Esophagus mucosa (tissue), 1 donor: Measurements from ENCODE around the gene ZCCHC14. TPM values are rescaled to one million over a fixed set of nuclear protein-coding genes. Genes with fewer than 3 reads are reported as not detected.
"Not testable (repeated sequence)": the region's sequence is repeated elsewhere in the genome, so short reads cannot be mapped to it uniquely, and the experiment has no call there.

ENCODE experiments used
- ATAC-seq: fragments of 200-7000 bp; cut with Tn5 transposase; one replicate; pipeline ENCODE4 v1.9.1; 2020
- total RNA-seq: library from RNA; stranded (reverse); gene quantifications from one replicate; pipeline ENCODE4 v1.2.4, GENCODE V29; 2023
- donor health status: DM: yes; HTN: yes; CAD: no.

The ZCCHC14 gene
- total RNA-seq, 1 donor from 2014 or later = 11.4 TPM

- ATAC-seq = not testable (repeated sequence)
These were observed 30.8 kb upstream of the ZCCHC14 start for GRCh38 chr16:87523605-87524004.

GRCh38 chr16:87521764-87522163, 28.9 kb upstream of the ZCCHC14 start:
- not testable (repeated sequence) for ATAC-seq

DNA sequence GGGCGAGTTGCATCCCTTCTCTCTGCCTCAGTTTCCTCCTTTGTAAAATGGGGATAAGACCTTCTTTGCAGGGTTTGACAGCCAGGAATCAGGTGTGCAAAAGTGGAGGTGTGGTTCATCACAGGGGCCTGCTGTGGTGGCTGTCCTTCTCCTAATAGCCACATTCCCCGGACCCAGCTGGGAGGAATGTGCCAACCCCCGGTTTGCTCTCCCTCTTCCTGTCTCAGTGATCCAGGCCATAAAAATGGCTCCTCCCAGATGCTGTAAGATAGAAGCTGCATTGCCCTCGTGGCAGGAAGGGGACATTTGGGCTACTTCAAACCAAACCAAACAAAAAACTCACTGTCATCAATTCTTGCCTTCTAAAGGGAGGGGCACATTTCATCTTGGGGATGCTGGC, 26.3 kb upstream of the ZCCHC14 start:
- ATAC-seq = not testable (repeated sequence)

- ATAC-seq = peak; percentile 85
These were observed 25.7 kb upstream of the ZCCHC14 start for GRCh38 chr16:87518430-87519051.

DNA sequence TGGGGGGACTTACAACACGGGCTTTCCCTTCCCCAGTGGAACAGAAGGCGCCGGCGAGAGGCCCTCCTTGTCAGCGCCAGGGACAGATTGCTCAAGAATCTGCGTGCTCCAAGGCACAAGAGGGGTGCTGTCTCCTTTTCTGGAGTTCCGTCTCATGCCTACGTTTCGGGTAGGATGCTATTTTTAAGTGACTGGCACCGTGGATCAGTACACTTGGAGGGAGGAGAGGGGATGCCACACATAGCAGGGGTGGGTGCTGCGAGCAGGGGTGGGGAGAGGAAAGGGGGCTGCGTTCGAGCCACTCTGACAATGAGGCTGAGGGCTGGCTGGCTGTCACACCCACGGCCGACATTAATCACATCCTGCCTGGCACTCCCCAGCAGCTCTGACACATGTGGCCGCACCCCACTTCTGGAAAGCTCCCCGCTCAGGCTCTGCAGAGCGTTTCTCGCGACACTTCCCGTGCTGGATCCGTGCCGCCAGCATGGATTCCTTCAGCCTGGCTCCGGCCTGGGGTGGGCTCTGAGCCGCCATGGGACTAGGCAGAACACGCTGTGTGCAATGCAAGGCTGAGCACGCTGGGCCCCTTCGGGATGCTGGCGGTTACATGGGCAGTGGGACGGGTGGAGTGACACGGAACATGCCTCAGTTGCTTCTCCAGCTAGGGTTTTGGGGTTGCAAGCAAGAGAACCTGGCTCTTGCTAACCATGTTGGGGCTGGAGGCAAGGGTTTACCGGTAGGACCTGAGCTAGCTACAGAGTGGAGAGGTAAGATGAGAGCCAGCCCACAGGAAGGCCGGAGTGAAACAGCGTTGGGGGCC, 25.0 kb upstream of the ZCCHC14 start:
- peak; percentile 96 for ATAC-seq

DNA sequence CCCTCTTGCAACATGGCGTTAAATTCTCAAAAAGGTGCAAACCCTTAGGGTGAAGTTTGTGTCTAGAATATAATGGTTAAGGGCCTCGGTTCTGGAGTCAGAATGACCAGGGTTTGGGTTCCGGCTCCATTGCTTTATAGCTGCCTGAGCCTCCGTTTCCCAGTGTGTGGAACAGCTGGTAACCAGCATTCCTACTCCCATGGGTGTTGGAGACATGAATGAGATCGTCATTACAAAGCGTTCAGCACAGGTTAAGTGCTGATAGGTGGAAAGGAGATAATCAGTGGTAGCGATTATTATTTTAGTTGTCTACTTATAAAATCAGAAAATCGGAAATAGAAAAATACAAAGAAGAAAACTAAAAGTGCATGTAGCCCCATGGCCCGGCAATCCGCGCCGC, 23.5 kb upstream of the ZCCHC14 start:
- ATAC-seq = no peak

DNA sequence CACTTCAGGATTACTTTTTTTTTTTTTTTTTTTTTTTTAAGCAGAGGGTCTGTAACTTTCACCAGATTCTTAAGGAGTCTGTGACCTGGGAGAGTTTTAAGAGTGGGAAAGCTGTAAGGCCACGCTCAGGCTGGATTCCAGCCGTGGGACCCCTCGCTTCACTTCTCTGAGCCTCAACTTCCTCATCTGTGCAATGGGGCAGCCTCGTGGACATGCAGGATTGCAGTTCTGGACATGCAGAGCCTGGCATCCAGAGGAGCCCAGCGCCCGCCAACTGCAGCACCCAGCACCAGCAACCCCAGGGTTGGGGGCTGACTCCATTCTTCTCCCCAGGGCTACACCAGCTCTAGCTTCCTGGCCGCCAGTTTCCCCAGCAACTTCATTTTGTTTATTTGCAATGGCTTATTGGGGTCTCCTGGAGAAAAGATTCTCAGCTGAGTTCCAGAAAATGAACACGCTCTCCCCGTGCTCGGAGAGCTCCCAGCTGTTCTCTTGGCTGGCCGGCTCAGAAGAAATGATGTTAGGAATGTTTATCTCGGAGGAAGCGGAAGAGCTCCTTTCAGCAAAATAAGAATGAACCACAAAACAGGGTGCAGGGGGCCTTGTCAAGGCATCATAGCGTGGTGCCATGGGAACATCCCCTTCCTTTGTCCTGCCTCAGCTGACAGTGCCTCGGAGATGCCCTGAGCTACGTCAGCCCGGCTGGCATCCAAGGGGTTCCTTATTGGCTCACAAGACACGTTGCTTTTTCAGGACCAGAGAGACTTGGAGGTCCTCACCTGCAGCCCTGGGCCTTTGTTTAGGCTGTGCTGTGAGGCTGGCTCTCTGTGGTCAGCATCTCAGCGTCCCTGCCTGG, 22.9 kb upstream of the ZCCHC14 start:
- ATAC-seq = no peak

DNA sequence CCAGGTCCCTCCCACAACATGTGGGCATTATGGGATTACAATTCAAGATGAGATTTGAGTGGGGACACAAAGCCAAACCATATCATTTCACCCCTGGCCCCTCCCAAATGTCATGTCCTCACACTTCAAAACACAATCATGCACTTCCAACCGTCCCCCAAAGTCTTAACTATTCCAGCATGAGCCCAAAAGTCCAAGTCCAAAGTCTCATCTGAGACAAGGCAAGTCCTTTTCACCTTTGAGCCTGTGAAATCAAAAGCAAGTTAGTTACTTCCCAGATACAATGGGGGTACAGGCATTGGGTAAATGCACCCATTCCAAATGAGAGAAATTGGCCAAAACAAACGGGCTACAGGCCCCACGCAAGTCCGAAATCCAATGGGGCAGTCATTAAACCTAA, 17.0 kb upstream of the ZCCHC14 start:
- not testable (repeated sequence) for ATAC-seq

DNA sequence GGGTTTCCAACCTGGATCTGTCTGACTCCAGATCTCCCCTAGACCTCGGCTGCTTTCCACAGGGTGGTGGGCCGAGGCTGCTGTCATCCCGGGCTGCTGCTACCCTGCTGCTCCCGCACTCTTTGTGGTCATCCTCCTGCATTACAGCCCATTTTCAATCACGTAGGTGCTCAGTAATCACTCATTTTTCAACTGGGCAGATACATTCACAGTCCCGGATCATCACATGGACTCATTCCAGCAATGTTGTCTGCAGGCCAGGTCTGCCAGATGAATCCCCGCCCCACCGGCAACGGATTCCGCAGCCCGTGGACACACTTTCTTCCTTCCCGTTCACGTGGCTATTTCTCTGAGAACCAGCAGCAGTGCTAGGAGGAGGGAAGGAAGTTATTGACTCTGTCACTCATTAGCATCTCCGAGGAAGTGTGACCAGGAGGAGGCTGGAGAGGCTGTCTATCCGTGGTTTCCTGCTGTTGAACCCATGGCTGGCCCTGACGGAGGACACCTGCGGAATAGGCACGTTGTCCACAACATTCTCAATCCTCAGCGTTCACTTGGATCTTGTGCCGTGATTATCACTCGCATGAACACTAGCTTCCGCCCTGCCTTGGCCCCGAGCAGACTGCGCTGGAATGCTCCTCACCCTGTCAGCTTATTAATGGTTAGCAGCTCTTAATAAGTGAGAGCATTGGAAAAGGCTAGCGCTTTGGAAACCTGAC, 14.7 kb upstream of the ZCCHC14 start:
- no peak for ATAC-seq

DNA sequence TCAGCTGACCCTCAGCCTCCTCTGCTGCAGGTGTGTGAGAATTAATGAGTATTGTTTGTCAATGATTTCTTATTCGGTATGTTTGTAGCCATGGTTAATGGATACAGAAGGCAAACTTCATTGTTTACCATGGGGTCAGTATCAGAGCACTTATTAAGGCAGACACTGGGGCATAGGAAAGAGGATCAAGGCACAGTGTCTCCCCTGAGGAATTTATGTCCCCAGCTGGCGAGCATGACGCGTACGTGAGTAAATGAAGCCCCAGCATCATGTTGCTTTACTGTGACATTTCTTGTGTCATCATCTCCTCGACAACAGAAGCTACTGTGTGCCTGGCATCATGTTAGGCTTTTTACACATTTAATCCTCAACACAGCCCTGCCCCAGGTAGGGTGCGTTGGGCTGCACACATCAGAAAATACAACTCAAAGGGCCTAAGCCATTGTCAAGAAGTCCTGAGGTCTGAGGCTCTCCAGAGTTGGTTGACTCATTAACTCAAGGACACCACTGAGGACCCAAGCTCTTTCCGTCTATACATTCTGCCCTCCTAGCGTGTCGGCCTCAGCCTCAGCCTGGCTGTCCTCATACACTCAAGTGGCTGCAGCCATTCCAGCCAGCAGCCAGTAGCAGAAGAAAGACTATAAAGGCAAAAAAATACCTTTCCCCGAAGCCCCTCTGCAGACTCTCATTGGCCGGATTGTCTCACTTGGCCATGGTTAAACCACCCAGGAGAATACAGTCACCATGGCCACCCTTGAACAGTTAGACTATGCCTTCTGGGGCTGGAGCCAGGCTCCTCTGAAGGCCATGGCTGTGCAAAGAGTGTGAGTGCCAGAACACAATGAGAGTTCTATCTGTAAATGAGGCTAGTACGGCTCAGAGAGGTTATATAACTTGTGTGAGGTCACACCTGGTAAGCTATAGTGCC, 13.9 kb upstream of the ZCCHC14 start:
- no peak for ATAC-seq

DNA sequence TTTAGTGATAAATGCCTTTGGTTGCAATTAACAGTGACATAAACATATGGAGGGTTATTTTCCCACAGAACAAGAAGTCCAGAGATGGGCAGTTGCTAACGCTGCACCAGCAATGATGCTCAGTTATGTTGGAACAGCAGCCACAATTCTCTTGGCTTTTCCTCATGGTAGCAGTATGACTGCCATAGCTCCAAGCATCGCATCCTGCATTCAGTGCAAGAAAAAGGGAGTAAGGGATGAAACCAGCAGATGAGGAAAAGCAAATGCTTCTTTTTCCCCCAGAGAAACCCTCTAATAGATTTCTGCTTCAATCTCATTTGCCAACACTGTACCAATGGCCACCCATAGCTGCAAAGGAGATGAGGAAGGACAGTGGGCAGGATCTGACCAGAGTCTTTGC, 13.0 kb upstream of the ZCCHC14 start:
- no peak for ATAC-seq

DNA sequence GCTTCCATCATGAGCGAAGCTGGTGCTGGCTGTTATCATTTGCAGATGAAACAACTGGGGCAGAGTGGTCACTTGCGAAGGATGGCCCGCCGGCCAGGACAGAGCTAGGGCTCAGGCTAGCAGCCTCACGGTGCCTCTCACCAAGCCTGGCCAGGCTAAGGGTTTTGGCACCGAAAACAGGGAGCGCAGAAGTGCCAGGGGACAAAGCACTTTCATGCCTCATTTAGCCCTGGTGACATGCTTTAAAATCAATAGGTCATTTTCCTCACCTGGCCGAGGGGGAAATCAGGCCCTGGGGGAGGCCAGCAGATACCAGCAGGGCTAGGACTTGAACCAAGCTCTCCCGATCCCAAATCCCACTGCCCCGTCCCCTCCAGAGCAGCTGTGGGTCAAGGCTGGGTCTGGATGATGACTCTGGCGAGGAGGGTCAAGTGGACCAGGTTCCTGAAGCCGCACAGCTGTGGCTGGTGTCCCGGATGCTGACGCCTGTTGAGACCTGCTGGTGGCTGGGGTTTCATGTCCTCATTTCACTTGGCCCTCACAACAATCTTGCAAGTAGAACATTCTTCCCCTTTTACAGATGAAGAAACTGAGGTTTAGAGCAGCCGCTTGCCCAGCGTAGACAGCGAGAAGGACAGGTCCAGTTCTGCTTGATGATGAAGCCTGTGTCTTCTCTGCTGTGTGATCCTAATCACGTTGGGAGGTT, 10.6 kb upstream of the ZCCHC14 start:
- not testable (repeated sequence) for ATAC-seq

- ATAC-seq = no peak
These were observed 9.6 kb upstream of the ZCCHC14 start for GRCh38 chr16:87502308-87502969.

DNA sequence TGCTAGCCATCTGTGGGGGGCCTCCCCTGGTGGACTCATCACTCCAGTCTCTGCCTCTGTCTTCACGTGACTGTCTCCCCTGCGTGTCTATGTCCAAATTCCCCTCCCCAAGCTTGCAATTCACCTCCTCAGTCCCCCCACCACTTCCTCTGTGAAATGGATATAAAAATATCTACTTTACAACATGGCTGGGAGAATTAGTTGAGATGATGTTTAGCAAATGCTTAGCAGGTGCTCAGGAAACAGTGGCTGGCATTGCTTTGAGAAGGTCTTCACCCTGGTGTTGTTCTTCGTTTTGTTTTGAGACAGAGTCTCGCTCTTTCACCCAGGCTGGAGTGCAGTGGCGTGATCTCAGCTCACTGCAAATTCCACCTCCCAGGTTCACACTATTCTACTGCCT, 8.3 kb upstream of the ZCCHC14 start:
- no peak for ATAC-seq

- no peak for ATAC-seq
These were observed 6.3 kb upstream of the ZCCHC14 start for GRCh38 chr16:87499189-87499486.

DNA sequence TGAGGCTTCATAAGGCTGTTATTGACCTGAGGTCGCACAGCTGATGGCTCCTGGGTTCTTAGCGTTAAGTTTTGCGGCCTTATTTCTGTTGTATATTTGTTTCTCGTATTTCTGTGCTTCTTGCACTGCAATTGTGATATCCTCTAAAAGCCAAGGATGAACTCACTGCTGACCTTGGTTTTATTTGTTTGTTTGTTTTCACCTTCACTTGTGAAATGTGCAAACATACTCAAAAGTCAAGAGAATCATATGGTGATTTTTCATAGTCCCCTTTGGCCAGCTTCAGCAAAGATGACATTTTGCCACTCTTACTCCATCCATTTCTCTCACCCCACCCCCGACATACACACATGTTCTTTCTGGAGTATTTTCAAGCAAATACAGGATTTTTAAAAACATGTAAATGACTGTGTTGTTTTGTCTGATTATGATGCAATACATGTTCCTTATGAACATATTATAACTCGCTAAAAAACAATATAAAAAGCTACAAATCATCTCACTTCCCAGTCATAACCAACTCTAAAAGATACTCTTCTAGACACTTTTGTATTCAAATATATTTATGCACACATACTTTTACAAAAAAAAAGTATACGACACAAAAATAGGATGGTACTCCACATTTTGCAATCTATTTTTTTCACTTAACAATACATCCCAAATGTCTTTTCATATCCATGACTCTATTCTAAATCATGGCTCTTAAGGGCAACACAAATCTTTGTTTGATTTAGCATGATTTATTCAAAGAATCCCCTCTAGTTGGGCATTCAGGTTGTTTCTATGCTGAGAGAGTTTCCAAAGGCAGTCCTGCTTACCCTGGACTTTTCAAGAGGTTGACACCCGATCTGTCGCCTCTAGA, 5.7 kb upstream of the ZCCHC14 start:
- ATAC-seq = no peak

GRCh38 chr16:87497767-87498290, 5.0 kb upstream of the ZCCHC14 start:
- not testable (repeated sequence) for ATAC-seq

GRCh38 chr16:87497023-87497766, 4.4 kb upstream of the ZCCHC14 start:
- not testable (repeated sequence) for ATAC-seq
